Right lobe of liver (tissue), 4 donors: Measurements from ENCODE around the gene CDHR3.

Experiments used
- POLR2A ChIP-seq: fragments of 450-650 bp; IDR thresholded peaks from one replicate; pipeline ENCODE4 v1.6.1; 2017; ENCODE audit warnings: antibody characterized with exemption, mild to moderate bottlenecking
- TF ChIP-seq, protein P1 (sequence below), 4 donors: fragments of 200-600 bp in 3 of 4; fragments of 450-650 bp in 1 of 4; IDR thresholded peaks; one replicate each; pipeline versions ENCODE4 v1.5.1 to v1.8.0; 2016 to 2022; ENCODE audit warnings: antibody characterized with exemption in 4 of 4, mild to moderate bottlenecking in 2 of 4
- donor health status: DM: no; HTN: no; CAD: no.
- donor health status: DM: no; HTN: no; CAD: no.
- donor health status: DM: no; HTN: yes; CAD: no.

DNA sequence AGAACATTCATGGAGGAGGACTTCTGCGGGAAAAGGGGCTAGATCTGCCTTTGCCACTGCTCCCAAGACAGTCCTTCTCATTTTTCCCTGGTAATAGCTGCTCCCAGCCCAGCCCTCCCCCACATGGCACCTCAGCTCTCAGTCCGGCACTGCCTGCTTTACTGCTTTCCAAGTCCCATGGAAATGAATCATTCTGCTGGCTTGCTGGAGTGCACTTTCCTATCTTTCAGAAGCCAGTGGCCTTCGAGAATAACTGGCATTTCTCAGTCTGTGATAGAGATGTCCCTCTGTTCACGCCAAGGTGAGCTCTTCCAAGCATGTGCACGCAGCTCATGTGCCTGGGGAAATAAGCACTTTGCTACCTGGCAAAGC, 87.7 kb downstream of the CDHR3 start:
- TF ChIP-seq, protein P1, sequence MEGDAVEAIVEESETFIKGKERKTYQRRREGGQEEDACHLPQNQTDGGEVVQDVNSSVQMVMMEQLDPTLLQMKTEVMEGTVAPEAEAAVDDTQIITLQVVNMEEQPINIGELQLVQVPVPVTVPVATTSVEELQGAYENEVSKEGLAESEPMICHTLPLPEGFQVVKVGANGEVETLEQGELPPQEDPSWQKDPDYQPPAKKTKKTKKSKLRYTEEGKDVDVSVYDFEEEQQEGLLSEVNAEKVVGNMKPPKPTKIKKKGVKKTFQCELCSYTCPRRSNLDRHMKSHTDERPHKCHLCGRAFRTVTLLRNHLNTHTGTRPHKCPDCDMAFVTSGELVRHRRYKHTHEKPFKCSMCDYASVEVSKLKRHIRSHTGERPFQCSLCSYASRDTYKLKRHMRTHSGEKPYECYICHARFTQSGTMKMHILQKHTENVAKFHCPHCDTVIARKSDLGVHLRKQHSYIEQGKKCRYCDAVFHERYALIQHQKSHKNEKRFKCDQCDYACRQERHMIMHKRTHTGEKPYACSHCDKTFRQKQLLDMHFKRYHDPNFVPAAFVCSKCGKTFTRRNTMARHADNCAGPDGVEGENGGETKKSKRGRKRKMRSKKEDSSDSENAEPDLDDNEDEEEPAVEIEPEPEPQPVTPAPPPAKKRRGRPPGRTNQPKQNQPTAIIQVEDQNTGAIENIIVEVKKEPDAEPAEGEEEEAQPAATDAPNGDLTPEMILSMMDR (IDR thresholded peaks at IDR 0.05), result no peak
- TF ChIP-seq POLR2A, result no peak
